GM23338 (cell line): ENCODE measurements around the gene CACNA2D1.

ENCODE experiments used
- CREB1 ChIP-seq: fragments of 250-450 bp; sonication (Bioruptor Pico); IDR thresholded peaks from 2 replicates; pipeline ENCODE4 v1.5.0; 2020; ENCODE audit warnings: low read depth, mild to moderate bottlenecking, moderate library complexity
- EZH2 ChIP-seq: fragments of 200-600 bp; sonication (generic); IDR thresholded peaks from one replicate; pipeline ENCODE4 v1.8.0; 2017; ENCODE audit warnings: antibody characterized with exemption, mild to moderate bottlenecking, low read depth; ENCODE audit not compliant: unreplicated experiment
- EZH2phosphoT487 ChIP-seq: fragments of 200-600 bp; sonication (generic); IDR thresholded peaks from one replicate; pipeline ENCODE4 v1.8.1; 2018; ENCODE audit warnings: antibody characterized with exemption; ENCODE audit not compliant: unreplicated experiment
- REST ChIP-seq: IDR thresholded peaks from one replicate; pipeline ENCODE4 v1.6.1; 2018; ENCODE audit warnings: antibody characterized with exemption; ENCODE audit not compliant: unreplicated experiment
- ZNF114 ChIP-seq: fragments of 250-450 bp; sonication (Bioruptor Pico); IDR thresholded peaks from 2 replicates; pipeline ENCODE4 v1.5.0; 2020; ENCODE audit warnings: mild to moderate bottlenecking, moderate library complexity
- ZNF462 ChIP-seq: fragments of 250-450 bp; sonication (Bioruptor Pico); IDR thresholded peaks from 2 replicates; pipeline ENCODE4 v1.5.0; 2020; ENCODE audit warnings: mild to moderate bottlenecking, moderate library complexity
- TF ChIP-seq, protein P1 (sequence below), 2 experiments: fragments of 200-600 bp in 1 of 2; sonication (generic) in 1 of 2; conservative IDR thresholded peaks; 2 replicates each; pipeline versions ENCODE4 v1.5.1 to v1.6.1; 2016 to 2017; ENCODE audit warnings: antibody characterized with exemption in 2 of 2, low read depth in 2 of 2, mild to moderate bottlenecking in 2 of 2, moderate library complexity in 1 of 2

- TF ChIP-seq ZNF114 (CRISPR knock-in tag) (no peak), REST (no peak), CREB1 (CRISPR knock-in tag) (no peak), EZH2 (no peak), ZNF462 (CRISPR knock-in tag) (no peak), EZH2phosphoT487 (no peak)
- TF ChIP-seq, protein P1, sequence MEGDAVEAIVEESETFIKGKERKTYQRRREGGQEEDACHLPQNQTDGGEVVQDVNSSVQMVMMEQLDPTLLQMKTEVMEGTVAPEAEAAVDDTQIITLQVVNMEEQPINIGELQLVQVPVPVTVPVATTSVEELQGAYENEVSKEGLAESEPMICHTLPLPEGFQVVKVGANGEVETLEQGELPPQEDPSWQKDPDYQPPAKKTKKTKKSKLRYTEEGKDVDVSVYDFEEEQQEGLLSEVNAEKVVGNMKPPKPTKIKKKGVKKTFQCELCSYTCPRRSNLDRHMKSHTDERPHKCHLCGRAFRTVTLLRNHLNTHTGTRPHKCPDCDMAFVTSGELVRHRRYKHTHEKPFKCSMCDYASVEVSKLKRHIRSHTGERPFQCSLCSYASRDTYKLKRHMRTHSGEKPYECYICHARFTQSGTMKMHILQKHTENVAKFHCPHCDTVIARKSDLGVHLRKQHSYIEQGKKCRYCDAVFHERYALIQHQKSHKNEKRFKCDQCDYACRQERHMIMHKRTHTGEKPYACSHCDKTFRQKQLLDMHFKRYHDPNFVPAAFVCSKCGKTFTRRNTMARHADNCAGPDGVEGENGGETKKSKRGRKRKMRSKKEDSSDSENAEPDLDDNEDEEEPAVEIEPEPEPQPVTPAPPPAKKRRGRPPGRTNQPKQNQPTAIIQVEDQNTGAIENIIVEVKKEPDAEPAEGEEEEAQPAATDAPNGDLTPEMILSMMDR (conservative IDR thresholded peaks at IDR 0.05; ENCODE audit: low read depth in 2 of 2) = no peak
Measured at GRCh38 chr7:82319674-82320118, 123.9 kb downstream of the CACNA2D1 start.
